GM12878 (cell line): ENCODE measurements around the gene RSRC1. TPM values are rescaled to one million over a fixed set of nuclear protein-coding genes. Genes with fewer than 3 reads are reported as not detected.

Experiments
- ATAC-seq: fragments of 200-7000 bp; cut with Tn5 transposase; 3 replicates; pipeline ENCODE4 v1.9.1; 2020; ENCODE audit warnings: mild to moderate bottlenecking, moderate library complexity
- BruUV-seq: library from RNA; stranded (reverse); fragments of 400-500 nt; replicated peaks from 2 replicates; lab custom pipeline; 2021; lab: Mats Ljungman, UMichigan
- CTCF ChIA-PET: fragments of 300-600 bp; sonication (Branson Sonifier 250); formaldehyde crosslinking; extraction: SDS; loops from one replicate; lab custom pipeline; 2021; ENCODE audit warnings: inconsistent platforms; lab: Yijun Ruan, JAX
- POLR2A ChIA-PET: fragments of 350-600 bp; formaldehyde crosslinking; extraction: SDS; loops from one replicate; lab custom pipeline; 2021; ENCODE audit warnings: inconsistent platforms; lab: Charles Lee
- RAD21 ChIA-PET: fragments of 300-600 bp; sonication (Branson Sonifier 250); formaldehyde crosslinking; loops from one replicate; lab custom pipeline; 2023; ENCODE audit warnings: antibody characterized with exemption; ENCODE audit not compliant: unreplicated experiment; lab: Charles Lee
- SMC1A ChIA-PET: fragments of 300-600 bp; sonication (Branson Sonifier 250); formaldehyde crosslinking; loops from one replicate; lab custom pipeline; 2023; ENCODE audit not compliant: unreplicated experiment, uncharacterized antibody; lab: Charles Lee
- DNase-seq: peaks from one replicate; pipeline ENCODE4 v3.0.0-alpha.2; 2011; ENCODE audit warnings: low read depth, low spot score
- FAIRE-seq: peaks from 3 replicates; lab custom pipeline; 2011; peaks lifted over from hg19 to GRCh38; lab: Jason Lieb, UNC
- H2AFZ ChIP-seq: 2 replicates; pipeline ENCODE4 v1.6.0; 2011; ENCODE audit warnings: low read depth, low read length, control low read depth; ENCODE audit not compliant: control insufficient read depth
- H3K27ac ChIP-seq: 2 replicates; pipeline ENCODE4 v1.5.1; 2011; ENCODE audit warnings: control low read depth; ENCODE audit not compliant: control insufficient read depth, insufficient read depth
- H3K27me3 ChIP-seq, 2 experiments: replicated peaks in 1 of 2; 2 replicates each; pipeline versions ENCODE4 v1.6.0 to v1.6.1; 2011; ENCODE audit warnings: low read length in 1 of 2; ENCODE audit not compliant: control insufficient read depth in 2 of 2, insufficient read depth in 2 of 2
- H3K36me3 ChIP-seq, 2 experiments: 2 replicates each; pipeline ENCODE4 v1.5.1; 2011; ENCODE audit warnings: low read length in 1 of 2; ENCODE audit not compliant: control insufficient read depth in 2 of 2, insufficient read depth in 2 of 2
- H3K4me1 ChIP-seq: 2 replicates; pipeline ENCODE4 v1.6.1; 2011; ENCODE audit warnings: mild to moderate bottlenecking, low read length, moderate library complexity, mixed read lengths; ENCODE audit not compliant: control insufficient read depth, insufficient read depth
- H3K4me2 ChIP-seq: 2 replicates; pipeline ENCODE4 v1.6.0; 2011; ENCODE audit warnings: control low read depth; ENCODE audit not compliant: control insufficient read depth, insufficient read depth
- H3K4me3 ChIP-seq: fragments of 200-600 bp; sonication (generic); 2 replicates; pipeline ENCODE4 v1.5.1; 2016
- H3K79me2 ChIP-seq: 2 replicates; pipeline ENCODE4 v1.6.0; 2011; ENCODE audit warnings: low read length; ENCODE audit not compliant: control insufficient read depth, insufficient read depth
- H3K9ac ChIP-seq: 2 replicates; pipeline ENCODE4 v1.8.0; 2011; ENCODE audit warnings: low read length, control low read depth, mixed read lengths; ENCODE audit not compliant: control insufficient read depth, insufficient read depth
- H3K9me3 ChIP-seq: replicated peaks from 3 replicates; pipeline ENCODE4 v1.5.1; 2011; ENCODE audit warnings: mild to moderate bottlenecking, low read length; ENCODE audit not compliant: control insufficient read depth, insufficient read depth
- H4K20me1 ChIP-seq: 2 replicates; pipeline ENCODE4 v1.6.0; 2011; ENCODE audit not compliant: control insufficient read depth, insufficient read depth
- BCL3 ChIP-seq: IDR thresholded peaks from 2 replicates; pipeline ENCODE4 v1.6.1; 2011; ENCODE audit warnings: borderline replicate concordance, low read depth, mild to moderate bottlenecking, moderate library complexity, low read length; ENCODE audit not compliant: insufficient read depth, poor library complexity, severe bottlenecking
- CHD4 ChIP-seq: fragments of 200-600 bp; sonication (generic); IDR thresholded peaks from 2 replicates; pipeline ENCODE4 v1.6.1; 2016; ENCODE audit warnings: mild to moderate bottlenecking
- RUNX3 ChIP-seq: IDR thresholded peaks from 2 replicates; pipeline ENCODE4 v1.6.1; 2012; ENCODE audit warnings: low read length, inconsistent platforms
- STAT1 ChIP-seq: fragments of 450-650 bp; conservative IDR thresholded peaks from 2 replicates; pipeline ENCODE4 v1.6.1; 2014; ENCODE audit warnings: antibody characterized with exemption, mild to moderate bottlenecking
- ZNF217 ChIP-seq: fragments of 450-650 bp; IDR thresholded peaks from 2 replicates; pipeline ENCODE4 v1.6.1; 2017; ENCODE audit warnings: antibody characterized with exemption, mild to moderate bottlenecking
- ZNF24 ChIP-seq: fragments of 450-650 bp; IDR thresholded peaks from 2 replicates; pipeline ENCODE4 v1.6.1; 2017; ENCODE audit warnings: antibody characterized with exemption, mild to moderate bottlenecking
- ZNF622 ChIP-seq: fragments of 450-650 bp; IDR thresholded peaks from 2 replicates; pipeline ENCODE4 v1.6.1; 2017; ENCODE audit warnings: mild to moderate bottlenecking, inconsistent platforms
- WGBS: methylation state at CpG from one replicate; pipeline ENCODE4 v1.1.6; 2016; ENCODE audit warnings: low lambda C conversion rate; ENCODE audit not compliant: insufficient replicate concordance, insufficient coverage; ENCODE audit errors: missing lambda C conversion rate; 5-methylcytosine and 5-hydroxymethylcytosine counted together
- in situ Hi-C: fragments of 300-500 bp; cut with MboI; formaldehyde crosslinking; loops from 9 replicates; pipeline ENCODE4 v1.14.3; 2018; ENCODE audit warnings: mixed read lengths
- intact Hi-C: fragments of 100-400 bp; cut with micrococcal nuclease; formaldehyde crosslinking; loops from one replicate; pipeline ENCODE4 v1.14.2; 2022; ENCODE audit not compliant: unreplicated experiment
- polyA plus RNA-seq, 11 experiments: library from polyadenylated mRNA; depleted of rRNA in 4 of 11; unstranded in 6 of 11; stranded (reverse) in 5 of 11; fragments of >200 nt; fragmentation: Nextera tagmentation in 4 of 11; fragmentation: Illumina TruSeq in 1 of 11; extraction: Ambion mirVana in 4 of 11; extraction: Trizol in 1 of 11; gene quantifications; 1 replicate in 1 of 11; 2 replicates in 10 of 11; pipeline versions ENCODE4 v1.2.1 to v1.2.3, GENCODE V29; 2011 to 2016; ENCODE audit warnings: inconsistent platforms in 2 of 11, missing spikeins in 2 of 11, low read depth in 1 of 11
- total RNA-seq, 4 experiments: library from RNA; depleted of rRNA in 3 of 4; stranded (reverse); fragments of >200 nt in 3 of 4; fragmentation: Illumina TruSeq in 1 of 4; extraction: Trizol in 1 of 4; gene quantifications; 2 replicates each; pipeline versions ENCODE4 v1.2.1 to v1.2.3, GENCODE V29; 2013 to 2021

RSRC1 gene
- total and polyA plus RNA-seq, 10 of the 15 experiments (the other 5 are each of a cell fraction or from before 2014, with no cell fraction given) = 16.4 to 85.9 (median 42.0) TPM

GRCh38 chr3:158166223-158166622 lies 56.3 kb downstream of the RSRC1 start:
- Histone ChIP-seq H3K27ac (no peak overlapping the region), H3K9ac (no peak overlapping the region), H3K36me3 (peaks cover 0 to 5% of the 10 kb centered on the region in 2 experiments; a peak in 1 of 4 replicates), H3K9me3 (no peaks in the 10 kb centered on the region), H3K4me1 (no peaks in the 10 kb centered on the region), H4K20me1 (no peaks in the 10 kb centered on the region), H3K4me2 (no peak overlapping the region), H3K79me2 (no peaks in the 10 kb centered on the region), H2AFZ (no peak overlapping the region)
- DNase-seq = no peak
- intact Hi-C loops (no loop called here), in situ Hi-C loops (no loop called here)
- BruUV-seq = no TSS peak
- ChIA-PET CTCF (interaction anchor here (1.6 to 1.9 kb wide), 2 partner anchors 10 to 268 kb away, joined by 4 to 5 read pairs; no protein-coding TSS in a partner anchor), SMC1A (interaction anchor here (0.9 to 3.5 kb wide), 3 partner anchors 11 to 22 kb away, joined by 3 to 17 read pairs (median 4); no protein-coding TSS in a partner anchor), RAD21 (no interaction called here), POLR2A (interaction anchor here (0.6 kb wide), 1 partner anchor 173 kb away, joined by 3 read pairs; no protein-coding TSS in a partner anchor)
- 100% methylated on average over 2 of the region's 2 CpGs for WGBS
- no peak for ATAC-seq
- FAIRE-seq = no peak
- TF ChIP-seq ZNF217 (no peak), STAT1 (no peak), BCL3 (no peak), ZNF24 (no peak), ZNF622 (no peak), RUNX3 (no peak), CHD4 (no peak)
- TF ChIP-seq, all 136 proteins: peak for 0
- H3K27me3 ChIP-seq = no peaks in the 10 kb centered on the region
- H3K4me3 ChIP-seq = no peak overlapping the region
